ENCODE measurements around the gene EYS.

Gene EYS

GRCh38 chr6:64230530-64230929, 1476.5 kb downstream of the EYS start:
- Histone ChIP-seq H3K9me3 (ENCODE audit: control extremely low read depth in 1 of 5, control insufficient read depth in 4 of 5, insufficient read depth in 2 of 5, low read depth in 1 of 5, low read length in 4 of 5) (no peaks in the 10 kb centered on the region), H3K27ac (ENCODE audit: insufficient read depth in 1 of 2, low read depth in 1 of 2, low read length in 2 of 2, poor library complexity in 1 of 2, severe bottlenecking in 2 of 2) (no peak overlapping the region), H3K36me3 (ENCODE audit: control insufficient read depth in 4 of 4, insufficient read depth in 4 of 4, low read length in 3 of 4) (no peaks in the 10 kb centered on the region), H3K4me3 (ENCODE audit: control insufficient read depth in 1 of 7, extremely low read depth in 1 of 7, insufficient read depth in 4 of 7, low read depth in 2 of 7, low read length in 6 of 7) (no peak overlapping the region), H3K4me1 (ENCODE audit: control extremely low read depth in 1 of 4, control insufficient read depth in 4 of 4, insufficient read depth in 4 of 4, low read length in 3 of 4) (no peaks in the 10 kb centered on the region), H3K27me3 (replicated peaks in 2 of 5; ENCODE audit: control insufficient read depth in 4 of 5, insufficient read depth in 5 of 5, low read length in 4 of 5) (no peaks in the 10 kb centered on the region)
- ChIA-PET POLR2A (no interaction called here), CTCF (no interaction called here)
- 100% methylated on average over 1 of the region's 1 CpG for WGBS (ENCODE audit: insufficient coverage)
- DNase-seq, result no peak

GRCh38 chr6:64227863-64228262, 1479.2 kb downstream of the EYS start:
- WGBS (ENCODE audit: insufficient coverage), result 100% methylated on average over 1 of the region's 1 CpG
- H3K4me1 ChIP-seq (ENCODE audit: control extremely low read depth in 1 of 4, control insufficient read depth in 4 of 4, insufficient read depth in 4 of 4, low read length in 3 of 4), result no peaks in the 10 kb centered on the region
- H3K4me3 ChIP-seq (ENCODE audit: control insufficient read depth in 1 of 7, extremely low read depth in 1 of 7, insufficient read depth in 4 of 7, low read depth in 2 of 7, low read length in 6 of 7), result no peak overlapping the region
- H3K27ac ChIP-seq (ENCODE audit: insufficient read depth in 1 of 2, low read depth in 1 of 2, low read length in 2 of 2, poor library complexity in 1 of 2, severe bottlenecking in 2 of 2), result no peak overlapping the region
- H3K9me3 ChIP-seq (ENCODE audit: control extremely low read depth in 1 of 5, control insufficient read depth in 4 of 5, insufficient read depth in 2 of 5, low read depth in 1 of 5, low read length in 4 of 5), result no peaks in the 10 kb centered on the region
- no peaks in the 10 kb centered on the region for H3K36me3 ChIP-seq (ENCODE audit: control insufficient read depth in 4 of 4, insufficient read depth in 4 of 4, low read length in 3 of 4)
- H3K27me3 ChIP-seq (replicated peaks in 2 of 5; ENCODE audit: control insufficient read depth in 4 of 5, insufficient read depth in 5 of 5, low read length in 4 of 5), result no peaks in the 10 kb centered on the region
- ChIA-PET POLR2A (no interaction called here), CTCF (no interaction called here)
- DNase-seq, result no peak

- H3K36me3 ChIP-seq (ENCODE audit: control insufficient read depth in 4 of 4, insufficient read depth in 4 of 4, low read length in 3 of 4), result no peaks in the 10 kb centered on the region
- CTCF ChIA-PET, result interaction anchor here (1.1 kb wide), 1 partner anchor 105 kb away, joined by 3 read pairs; no protein-coding TSS in a partner anchor
- H3K4me1 ChIP-seq (ENCODE audit: control extremely low read depth in 1 of 4, control insufficient read depth in 4 of 4, insufficient read depth in 4 of 4, low read length in 3 of 4), result no peaks in the 10 kb centered on the region
- no peak overlapping the region for H3K27ac ChIP-seq (ENCODE audit: insufficient read depth in 1 of 2, low read depth in 1 of 2, low read length in 2 of 2, poor library complexity in 1 of 2, severe bottlenecking in 2 of 2)
- no peaks in the 10 kb centered on the region for H3K27me3 ChIP-seq (replicated peaks in 2 of 5; ENCODE audit: control insufficient read depth in 4 of 5, insufficient read depth in 5 of 5, low read length in 4 of 5)
- no peak for DNase-seq
- H3K9me3 ChIP-seq (ENCODE audit: control extremely low read depth in 1 of 5, control insufficient read depth in 4 of 5, insufficient read depth in 2 of 5, low read depth in 1 of 5, low read length in 4 of 5), result no peaks in the 10 kb centered on the region
- POLR2A ChIA-PET, result no interaction called here
- no peak overlapping the region for H3K4me3 ChIP-seq (ENCODE audit: control insufficient read depth in 1 of 7, extremely low read depth in 1 of 7, insufficient read depth in 4 of 7, low read depth in 2 of 7, low read length in 6 of 7)
Measured at GRCh38 chr6:64225503-64225902, 1481.5 kb downstream of the EYS start.

GRCh38 chr6:64224819-64225218, 1482.2 kb downstream of the EYS start:
- ChIA-PET POLR2A (no interaction called here), CTCF (no interaction called here)
- H3K4me3 ChIP-seq (ENCODE audit: control insufficient read depth in 1 of 7, extremely low read depth in 1 of 7, insufficient read depth in 4 of 7, low read depth in 2 of 7, low read length in 6 of 7), result no peak overlapping the region
- H3K9me3 ChIP-seq (ENCODE audit: control extremely low read depth in 1 of 5, control insufficient read depth in 4 of 5, insufficient read depth in 2 of 5, low read depth in 1 of 5, low read length in 4 of 5), result no peaks in the 10 kb centered on the region
- H3K36me3 ChIP-seq (ENCODE audit: control insufficient read depth in 4 of 4, insufficient read depth in 4 of 4, low read length in 3 of 4), result no peaks in the 10 kb centered on the region
- DNase-seq, result no peak
- 86% methylated on average over 1 of the region's 1 CpG for WGBS (ENCODE audit: insufficient coverage)
- H3K4me1 ChIP-seq (ENCODE audit: control extremely low read depth in 1 of 4, control insufficient read depth in 4 of 4, insufficient read depth in 4 of 4, low read length in 3 of 4), result no peaks in the 10 kb centered on the region
- no peak overlapping the region for H3K27ac ChIP-seq (ENCODE audit: insufficient read depth in 1 of 2, low read depth in 1 of 2, low read length in 2 of 2, poor library complexity in 1 of 2, severe bottlenecking in 2 of 2)
- H3K27me3 ChIP-seq (replicated peaks in 2 of 5; ENCODE audit: control insufficient read depth in 4 of 5, insufficient read depth in 5 of 5, low read length in 4 of 5), result no peaks in the 10 kb centered on the region

GRCh38 chr6:64221776-64222175, 1485.2 kb downstream of the EYS start:
- H3K36me3 ChIP-seq (ENCODE audit: control insufficient read depth in 4 of 4, insufficient read depth in 4 of 4, low read length in 3 of 4), result no peaks in the 10 kb centered on the region
- no peak overlapping the region for H3K27ac ChIP-seq (ENCODE audit: insufficient read depth in 1 of 2, low read depth in 1 of 2, low read length in 2 of 2, poor library complexity in 1 of 2, severe bottlenecking in 2 of 2)
- no CpG with 5 or more reads among the region's 3 CpGs for WGBS (ENCODE audit: insufficient coverage)
- H3K4me3 ChIP-seq (ENCODE audit: control insufficient read depth in 1 of 7, extremely low read depth in 1 of 7, insufficient read depth in 4 of 7, low read depth in 2 of 7, low read length in 6 of 7), result no peak overlapping the region
- ChIA-PET CTCF (no interaction called here), POLR2A (no interaction called here)
- DNase-seq, result peak; percentile 1 to 26 (median 8)
- no peaks in the 10 kb centered on the region for H3K9me3 ChIP-seq (ENCODE audit: control extremely low read depth in 1 of 5, control insufficient read depth in 4 of 5, insufficient read depth in 2 of 5, low read depth in 1 of 5, low read length in 4 of 5)
- no peaks in the 10 kb centered on the region for H3K4me1 ChIP-seq (ENCODE audit: control extremely low read depth in 1 of 4, control insufficient read depth in 4 of 4, insufficient read depth in 4 of 4, low read length in 3 of 4)
- H3K27me3 ChIP-seq (replicated peaks in 2 of 5; ENCODE audit: control insufficient read depth in 4 of 5, insufficient read depth in 5 of 5, low read length in 4 of 5), result no peaks in the 10 kb centered on the region

DNA sequence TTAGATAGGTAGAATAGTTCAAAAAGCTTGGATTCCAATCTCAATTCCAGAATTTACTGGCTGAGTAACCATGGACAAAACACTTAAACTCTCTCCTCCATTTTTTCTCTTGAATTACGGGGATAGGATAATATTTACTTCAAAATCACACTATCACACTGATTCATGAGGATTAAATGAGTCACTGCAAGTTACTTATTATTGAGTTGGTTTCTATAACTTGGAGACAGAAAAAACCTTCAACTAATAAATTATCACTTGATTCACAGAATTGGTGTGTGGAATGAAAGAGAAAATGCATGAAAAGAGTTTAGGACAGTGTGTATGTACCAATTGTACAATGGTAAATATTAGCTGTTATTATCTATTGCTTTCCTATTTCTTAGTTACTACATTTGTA, 1486.2 kb downstream of the EYS start:
- Histone ChIP-seq H3K9me3 (ENCODE audit: control extremely low read depth in 1 of 5, control insufficient read depth in 4 of 5, insufficient read depth in 2 of 5, low read depth in 1 of 5, low read length in 4 of 5) (no peaks in the 10 kb centered on the region), H3K27ac (ENCODE audit: insufficient read depth in 1 of 2, low read depth in 1 of 2, low read length in 2 of 2, poor library complexity in 1 of 2, severe bottlenecking in 2 of 2) (no peak overlapping the region), H3K4me3 (ENCODE audit: control insufficient read depth in 1 of 7, extremely low read depth in 1 of 7, insufficient read depth in 4 of 7, low read depth in 2 of 7, low read length in 6 of 7) (no peak overlapping the region), H3K36me3 (ENCODE audit: control insufficient read depth in 4 of 4, insufficient read depth in 4 of 4, low read length in 3 of 4) (no peaks in the 10 kb centered on the region), H3K27me3 (replicated peaks in 2 of 5; ENCODE audit: control insufficient read depth in 4 of 5, insufficient read depth in 5 of 5, low read length in 4 of 5) (no peaks in the 10 kb centered on the region), H3K4me1 (ENCODE audit: control extremely low read depth in 1 of 4, control insufficient read depth in 4 of 4, insufficient read depth in 4 of 4, low read length in 3 of 4) (no peaks in the 10 kb centered on the region)
- no peak for DNase-seq
- ChIA-PET CTCF (no interaction called here), POLR2A (no interaction called here)
- no CpG with 5 or more reads among the region's 1 CpG for WGBS (ENCODE audit: insufficient coverage)

GRCh38 chr6:64217721-64218620, 1489.1 kb downstream of the EYS start:
- Histone ChIP-seq H3K36me3 (ENCODE audit: control insufficient read depth in 4 of 4, insufficient read depth in 4 of 4, low read length in 3 of 4) (no peaks in the 10 kb centered on the region), H3K27me3 (replicated peaks in 2 of 5; ENCODE audit: control insufficient read depth in 4 of 5, insufficient read depth in 5 of 5, low read length in 4 of 5) (no peaks in the 10 kb centered on the region), H3K9me3 (ENCODE audit: control extremely low read depth in 1 of 5, control insufficient read depth in 4 of 5, insufficient read depth in 2 of 5, low read depth in 1 of 5, low read length in 4 of 5) (no peaks in the 10 kb centered on the region), H3K4me3 (ENCODE audit: control insufficient read depth in 1 of 7, extremely low read depth in 1 of 7, insufficient read depth in 4 of 7, low read depth in 2 of 7, low read length in 6 of 7) (no peak overlapping the region), H3K4me1 (ENCODE audit: control extremely low read depth in 1 of 4, control insufficient read depth in 4 of 4, insufficient read depth in 4 of 4, low read length in 3 of 4) (no peaks in the 10 kb centered on the region), H3K27ac (ENCODE audit: insufficient read depth in 1 of 2, low read depth in 1 of 2, low read length in 2 of 2, poor library complexity in 1 of 2, severe bottlenecking in 2 of 2) (no peak overlapping the region)
- ChIA-PET CTCF (no interaction called here), POLR2A (no interaction called here)
- 100% methylated on average over 1 of the region's 2 CpGs for WGBS (ENCODE audit: insufficient coverage)
- DNase-seq, result no peak
